ENCODE data around the gene EEPD1. TPM values are rescaled to one million over a fixed set of nuclear protein-coding genes. Genes with fewer than 3 reads are reported as not detected.

The EEPD1 gene
- total RNA-seq, 1 donor from 2014 or later: 8.7 TPM

DNA sequence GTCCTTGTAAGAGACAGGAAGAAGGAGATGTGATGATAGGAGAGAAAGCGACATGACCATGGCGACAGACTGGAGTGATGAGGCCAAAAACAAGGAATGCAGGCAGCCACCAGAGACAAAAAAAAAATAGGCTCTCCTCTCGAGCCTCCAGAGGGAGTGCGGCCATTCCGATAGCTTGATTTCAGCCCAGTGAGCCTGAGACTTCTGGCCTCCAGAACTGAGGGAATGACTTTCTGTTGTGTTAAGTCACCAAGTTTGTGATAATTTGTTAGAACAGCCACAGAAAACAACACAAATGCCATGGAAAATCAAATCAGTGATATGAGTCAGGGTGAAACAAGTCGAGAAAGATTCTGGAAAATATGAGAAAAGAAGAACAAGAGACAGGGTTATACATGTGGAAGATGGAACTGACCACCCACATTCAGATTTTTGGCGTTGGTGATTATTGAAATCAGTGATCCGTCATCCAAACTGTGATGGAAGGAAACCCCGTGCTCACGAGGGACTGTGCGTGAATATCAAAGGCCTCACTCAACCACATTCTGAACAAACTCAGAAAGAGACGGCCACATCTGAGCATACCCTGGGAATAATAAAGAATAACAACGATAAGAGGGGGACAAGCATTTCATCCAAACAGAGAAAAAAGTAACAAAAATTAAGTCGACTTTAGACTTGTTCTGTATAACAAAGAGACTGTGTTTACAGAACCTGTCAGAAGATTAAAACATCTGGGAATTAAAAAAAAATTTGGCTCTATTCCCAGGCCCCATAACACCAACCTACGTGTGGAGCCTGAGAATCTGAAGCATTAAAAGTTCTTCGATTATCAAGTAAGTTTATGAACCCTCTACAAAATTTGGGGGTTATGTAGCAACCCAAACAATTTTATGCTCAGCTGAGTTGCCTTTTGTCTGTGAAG lies 72.1 kb downstream of the EEPD1 start:
- TF ChIP-seq, protein P1, sequence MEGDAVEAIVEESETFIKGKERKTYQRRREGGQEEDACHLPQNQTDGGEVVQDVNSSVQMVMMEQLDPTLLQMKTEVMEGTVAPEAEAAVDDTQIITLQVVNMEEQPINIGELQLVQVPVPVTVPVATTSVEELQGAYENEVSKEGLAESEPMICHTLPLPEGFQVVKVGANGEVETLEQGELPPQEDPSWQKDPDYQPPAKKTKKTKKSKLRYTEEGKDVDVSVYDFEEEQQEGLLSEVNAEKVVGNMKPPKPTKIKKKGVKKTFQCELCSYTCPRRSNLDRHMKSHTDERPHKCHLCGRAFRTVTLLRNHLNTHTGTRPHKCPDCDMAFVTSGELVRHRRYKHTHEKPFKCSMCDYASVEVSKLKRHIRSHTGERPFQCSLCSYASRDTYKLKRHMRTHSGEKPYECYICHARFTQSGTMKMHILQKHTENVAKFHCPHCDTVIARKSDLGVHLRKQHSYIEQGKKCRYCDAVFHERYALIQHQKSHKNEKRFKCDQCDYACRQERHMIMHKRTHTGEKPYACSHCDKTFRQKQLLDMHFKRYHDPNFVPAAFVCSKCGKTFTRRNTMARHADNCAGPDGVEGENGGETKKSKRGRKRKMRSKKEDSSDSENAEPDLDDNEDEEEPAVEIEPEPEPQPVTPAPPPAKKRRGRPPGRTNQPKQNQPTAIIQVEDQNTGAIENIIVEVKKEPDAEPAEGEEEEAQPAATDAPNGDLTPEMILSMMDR (IDR thresholded peaks at IDR 0.05; ENCODE audit: insufficient read depth, low read length, poor library complexity, severe bottlenecking): no peak
- Histone ChIP-seq H3K27me3 (ENCODE audit: control insufficient read depth, insufficient read depth, low read length) (no peaks in the 10 kb centered on the region), H3K4me3 (ENCODE audit: low read depth, low read length) (no peak overlapping the region), H3K36me3 (ENCODE audit: control insufficient read depth, insufficient read depth, low read length) (no peaks in the 10 kb centered on the region)
- DNase-seq (ENCODE audit: low read depth): no peak

DNA sequence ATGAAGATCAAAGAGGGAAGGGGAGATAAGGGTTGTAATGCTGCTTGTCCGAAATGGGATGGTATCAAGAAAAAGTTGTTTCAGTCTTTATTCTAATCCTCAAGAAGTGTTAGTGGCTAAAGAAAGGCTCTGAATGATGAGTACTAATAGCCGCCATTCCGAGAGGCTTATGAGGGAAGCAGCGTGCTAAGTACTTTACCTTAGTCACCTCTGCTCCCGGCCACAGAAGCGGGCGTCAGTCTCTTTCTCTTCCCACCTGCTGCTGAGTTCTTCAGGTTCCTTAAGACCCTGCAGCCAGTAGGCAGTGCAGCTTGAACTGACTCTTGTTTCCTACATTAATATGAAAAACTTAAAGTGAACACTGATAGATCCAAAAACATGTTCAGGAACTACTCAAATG lies 73.1 kb downstream of the EEPD1 start:
- Histone ChIP-seq H3K4me3 (ENCODE audit: low read depth, low read length) (no peak overlapping the region), H3K27me3 (ENCODE audit: control insufficient read depth, insufficient read depth, low read length) (no peaks in the 10 kb centered on the region), H3K36me3 (ENCODE audit: control insufficient read depth, insufficient read depth, low read length) (no peaks in the 10 kb centered on the region)
- TF ChIP-seq, protein P1 (IDR thresholded peaks at IDR 0.05; ENCODE audit: insufficient read depth, low read length, poor library complexity, severe bottlenecking): no peak
- no peak for DNase-seq (ENCODE audit: low read depth)

- Histone ChIP-seq H3K36me3 (ENCODE audit: control insufficient read depth, insufficient read depth, low read length) (no peaks in the 10 kb centered on the region), H3K4me3 (ENCODE audit: low read depth, low read length) (no peak overlapping the region), H3K27me3 (ENCODE audit: control insufficient read depth, insufficient read depth, low read length) (no peaks in the 10 kb centered on the region)
- no peak for DNase-seq (ENCODE audit: low read depth)
- TF ChIP-seq, protein P1 (IDR thresholded peaks at IDR 0.05; ENCODE audit: insufficient read depth, low read length, poor library complexity, severe bottlenecking): no peak
These were observed 74.2 kb downstream of the EEPD1 start for GRCh38 chr7:36227223-36227622.

DNA sequence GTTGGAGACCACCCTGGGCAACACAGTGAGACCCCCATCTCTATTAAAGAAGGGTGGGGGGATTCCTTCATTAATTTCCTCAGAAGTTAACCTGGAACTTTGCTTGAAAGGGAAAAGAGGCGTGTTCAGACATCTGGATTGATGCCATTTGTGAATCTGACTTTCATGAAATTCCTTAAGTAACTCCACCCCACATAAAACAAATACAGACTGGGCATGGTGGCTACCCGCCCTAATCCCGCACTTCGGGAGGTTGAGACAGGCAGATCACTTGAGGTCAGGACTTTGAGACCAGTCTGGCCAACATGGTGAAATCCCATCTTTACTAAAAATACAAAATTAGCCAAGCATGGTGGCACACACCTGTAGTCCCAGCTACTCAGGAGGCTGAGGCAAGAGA lies 75.0 kb downstream of the EEPD1 start:
- TF ChIP-seq, protein P1 (IDR thresholded peaks at IDR 0.05; ENCODE audit: insufficient read depth, low read length, poor library complexity, severe bottlenecking): no peak
- H3K36me3 ChIP-seq (ENCODE audit: control insufficient read depth, insufficient read depth, low read length): no peaks in the 10 kb centered on the region
- H3K27me3 ChIP-seq (ENCODE audit: control insufficient read depth, insufficient read depth, low read length): no peaks in the 10 kb centered on the region
- H3K4me3 ChIP-seq (ENCODE audit: low read depth, low read length): no peak overlapping the region
- no peak for DNase-seq (ENCODE audit: low read depth)

GRCh38 chr7:36231406-36231805 lies 78.4 kb downstream of the EEPD1 start:
- H3K4me3 ChIP-seq (ENCODE audit: low read depth, low read length): no peak overlapping the region
- TF ChIP-seq, protein P1 (IDR thresholded peaks at IDR 0.05; ENCODE audit: insufficient read depth, low read length, poor library complexity, severe bottlenecking): no peak
- H3K27me3 ChIP-seq (ENCODE audit: control insufficient read depth, insufficient read depth, low read length): no peaks in the 10 kb centered on the region
- H3K36me3 ChIP-seq (ENCODE audit: control insufficient read depth, insufficient read depth, low read length): no peaks in the 10 kb centered on the region
- no peak for DNase-seq (ENCODE audit: low read depth)
